C4-2B (cell line): ENCODE measurements around the gene ZNF836.

Experiments used
- CTCF ChIP-seq: fragments of 450-650 bp; conservative IDR thresholded peaks from 2 replicates; pipeline ENCODE4 v1.5.1; 2017; ENCODE audit warnings: mild to moderate bottlenecking
- ZFX ChIP-seq: fragments of 450-650 bp; IDR thresholded peaks from 2 replicates; pipeline ENCODE4 v1.6.1; 2017

- TF ChIP-seq CTCF, result no peak
- TF ChIP-seq ZFX, result 0 out of 2 replicates have a peak, but pooled peaks have one; percentile 19
Observed at GRCh38 chr19:52188822-52189734, 17.7 kb upstream of the ZNF836 start.
